CD4-positive, alpha-beta T cell treated with Interferon alpha-2 for 1 hour (primary cell): ENCODE data around the gene RHOF.
"Not testable (repeated sequence)": the region's sequence is repeated elsewhere in the genome, so short reads cannot be mapped to it uniquely, and the experiment has no call there.

Source experiments
- DNase-seq, 2 donors: peaks; one replicate each; pipeline ENCODE4 v3.0.0-alpha.2; 2020 to 2022

The RHOF gene

DNA sequence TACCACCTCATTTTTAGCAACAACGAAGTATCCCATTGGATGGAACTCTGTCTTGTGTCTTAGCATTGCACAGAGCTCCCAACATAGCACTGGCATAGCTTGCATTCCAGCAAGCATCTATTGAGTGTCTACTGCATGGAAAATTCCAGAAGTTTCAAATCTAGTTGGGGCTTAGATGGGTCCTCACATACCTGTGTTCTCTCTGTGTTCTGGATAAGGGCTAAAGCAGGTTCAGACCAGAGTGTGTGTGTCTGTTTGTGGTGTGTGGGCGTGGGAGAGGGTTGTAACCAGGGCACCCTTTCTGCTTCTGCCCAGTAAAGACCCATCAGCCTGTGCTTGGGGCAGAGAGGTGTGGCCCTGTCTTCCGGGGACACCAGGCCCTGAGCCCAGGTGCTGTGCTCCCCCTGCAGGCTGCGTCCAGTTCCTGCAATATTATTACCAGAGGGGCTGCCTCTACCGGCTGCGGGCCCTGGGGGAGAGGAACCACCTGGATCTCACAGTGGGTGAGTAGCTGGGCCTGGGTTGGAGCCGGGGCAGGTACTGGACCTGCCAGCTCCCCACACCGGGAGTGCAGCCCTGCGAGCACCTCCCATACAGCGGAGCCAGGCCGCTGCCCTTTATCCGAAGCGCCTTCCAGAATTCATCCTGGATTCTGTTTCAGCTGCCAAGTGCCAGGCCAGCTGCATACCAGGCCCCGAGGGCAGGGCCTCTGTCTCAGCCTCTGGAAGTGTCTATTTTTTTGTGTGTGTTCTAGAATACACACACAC lies 20.3 kb downstream of the RHOF start:
- peak; percentile 83 to 86 for DNase-seq

- DNase-seq = no peak
Measured at GRCh38 chr12:121770813-121771625, 22.5 kb downstream of the RHOF start.

GRCh38 chr12:121770388-121770787 lies 23.1 kb downstream of the RHOF start:
- DNase-seq = no peak

DNA sequence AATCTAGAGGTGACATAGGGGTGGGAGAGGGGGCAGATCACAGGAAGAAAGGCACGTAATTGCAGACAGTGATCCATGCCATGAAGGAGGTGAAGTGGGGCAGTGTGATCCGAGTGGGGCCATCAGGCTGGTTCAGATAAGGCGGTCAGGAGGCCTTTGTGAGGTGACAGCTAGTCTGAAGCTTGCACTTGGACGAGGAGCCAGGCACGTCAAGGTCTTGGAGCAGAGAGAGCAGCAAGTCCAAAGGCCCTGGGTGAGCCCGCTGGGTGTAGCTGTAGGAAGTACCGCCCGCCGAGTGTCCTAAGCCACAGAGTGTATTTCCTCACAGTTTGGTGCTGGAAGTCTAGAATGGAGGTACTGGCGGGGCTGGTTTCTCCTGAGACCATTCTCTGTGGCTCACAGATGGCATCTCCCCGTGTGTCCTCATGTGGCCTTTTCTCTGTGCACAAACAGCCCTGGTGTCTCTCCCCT lies 23.6 kb downstream of the RHOF start:
- no peak for DNase-seq

- DNase-seq = no peak
Measured at GRCh38 chr12:121769297-121769830, 24.1 kb downstream of the RHOF start.

GRCh38 chr12:121767525-121768016 lies 25.9 kb downstream of the RHOF start:
- DNase-seq = no peak

- no peak for DNase-seq
Measured at GRCh38 chr12:121766290-121767039, 27.0 kb downstream of the RHOF start.

GRCh38 chr12:121765573-121765972 lies 27.9 kb downstream of the RHOF start:
- DNase-seq = no peak

GRCh38 chr12:121764808-121765207 lies 28.7 kb downstream of the RHOF start:
- no peak for DNase-seq

- no peak for DNase-seq
Measured at GRCh38 chr12:121762269-121762668, 31.2 kb downstream of the RHOF start.

- DNase-seq = not testable (repeated sequence)
Measured at GRCh38 chr12:121758536-121758935, 35.0 kb downstream of the RHOF start.

GRCh38 chr12:121755591-121755990 lies 37.9 kb downstream of the RHOF start:
- DNase-seq = no peak

DNA sequence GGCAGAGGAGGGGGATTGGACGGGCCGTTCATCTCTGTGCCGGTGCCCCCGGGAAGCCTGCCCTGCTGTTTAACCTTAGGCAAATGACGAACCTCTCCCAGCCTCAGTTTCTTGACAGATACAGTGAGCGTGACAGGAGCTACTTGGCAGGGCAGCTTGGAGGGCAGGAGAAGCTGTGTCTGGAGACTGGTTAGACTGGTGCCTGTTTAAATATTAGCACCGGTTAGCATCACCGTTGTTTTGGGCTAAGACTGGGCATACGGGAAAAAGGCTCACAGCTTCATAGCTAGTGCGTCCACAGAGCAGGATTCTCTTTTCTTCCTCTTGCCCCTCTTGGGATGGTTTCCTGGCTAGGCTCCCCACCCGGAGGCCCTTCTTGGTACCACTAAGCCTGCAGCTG lies 38.7 kb downstream of the RHOF start:
- no peak for DNase-seq

DNA sequence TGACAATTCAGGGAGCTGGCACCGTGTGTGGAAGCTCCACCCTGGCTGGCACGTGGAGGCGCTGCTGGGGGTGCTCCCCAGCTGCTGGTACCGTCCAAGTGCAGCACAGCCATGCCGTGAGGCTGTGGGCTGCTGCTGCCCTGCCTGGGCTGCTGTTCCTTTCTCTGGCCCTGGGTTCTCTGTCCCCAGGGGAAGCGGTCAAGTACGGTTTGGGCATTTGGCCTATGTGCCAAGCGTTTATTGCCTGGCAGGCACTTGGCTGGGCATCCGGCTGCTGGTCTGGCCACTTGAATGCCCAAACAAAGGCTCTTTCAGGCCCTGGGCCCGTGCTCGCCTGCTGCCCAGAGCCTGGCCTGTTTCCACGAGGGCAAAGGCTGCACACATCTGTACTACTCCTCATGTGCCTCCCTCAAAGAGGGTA lies 39.6 kb downstream of the RHOF start:
- DNase-seq = no peak

- DNase-seq = no peak
Measured at GRCh38 chr12:121751749-121752351, 41.6 kb downstream of the RHOF start.

DNA sequence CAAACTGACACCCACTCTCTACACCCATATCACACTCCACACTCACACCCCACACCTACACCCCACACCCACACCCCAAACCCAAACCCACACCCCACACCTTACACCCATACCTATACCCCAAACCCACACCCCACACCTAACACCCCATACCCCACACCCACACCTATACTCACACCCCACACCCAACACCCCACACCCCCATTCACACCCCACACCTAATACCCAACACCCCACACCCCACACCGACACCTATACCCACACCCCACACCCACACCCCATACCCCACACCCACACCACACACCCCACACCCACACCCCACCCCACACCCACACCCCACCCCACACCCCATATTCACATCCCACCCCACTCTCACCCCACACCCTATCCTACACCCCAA lies 42.5 kb downstream of the RHOF start:
- DNase-seq = peak; percentile 5 to 40

- DNase-seq = peak; percentile 20 to 54
Measured at GRCh38 chr12:121750507-121750955, 43.0 kb downstream of the RHOF start.

DNA sequence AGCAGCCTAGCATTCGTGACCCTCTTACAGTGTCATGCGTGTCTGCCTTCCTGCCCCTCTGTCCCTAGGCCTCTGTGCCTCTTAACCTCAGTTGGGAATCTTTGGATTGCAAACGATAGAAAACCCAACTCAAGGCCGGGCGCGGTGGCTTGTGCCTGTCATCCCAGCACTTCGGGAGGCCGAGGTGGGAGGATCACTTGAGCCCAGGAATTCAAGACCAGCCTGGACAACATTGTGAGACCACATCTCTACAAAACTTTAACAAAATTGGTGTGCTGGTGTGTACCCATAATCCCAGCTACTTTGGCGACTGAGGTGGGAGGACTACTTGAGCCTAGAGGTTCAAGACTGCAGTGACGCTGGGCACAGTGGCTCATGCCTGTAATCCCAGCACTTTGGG lies 44.2 kb downstream of the RHOF start:
- no peak for DNase-seq

DNA sequence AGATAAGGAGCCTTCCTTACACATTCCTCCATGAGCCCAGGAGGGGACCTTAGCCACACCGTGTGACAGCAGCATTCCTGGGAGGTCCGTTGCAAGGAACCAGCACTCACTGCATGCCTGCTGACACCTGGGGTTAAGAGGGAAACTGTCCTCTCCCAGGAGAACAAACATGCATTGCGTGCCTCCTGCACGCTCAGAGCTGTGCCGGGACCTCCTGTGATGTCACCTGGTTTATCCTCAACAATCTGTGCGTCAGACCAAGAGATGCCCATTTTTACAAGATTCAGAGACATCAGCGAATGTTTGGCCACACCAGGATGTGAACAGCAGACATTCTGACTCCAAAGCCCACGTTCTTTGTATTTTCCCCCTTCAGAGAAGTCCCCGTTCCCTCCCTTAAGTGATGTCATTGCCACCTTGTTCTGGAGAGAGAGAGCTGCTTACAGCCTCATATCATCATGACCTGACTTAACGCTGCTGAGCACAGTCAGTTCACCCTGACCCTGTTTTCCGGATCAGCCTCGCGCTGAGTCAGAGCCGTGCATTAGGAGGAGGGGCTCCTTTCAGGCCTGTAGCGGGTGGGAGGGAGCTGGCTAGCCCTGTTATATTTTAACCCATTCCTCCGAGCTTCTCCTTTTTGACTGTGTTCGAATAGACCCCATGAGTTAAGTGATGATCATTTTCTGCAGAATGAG lies 44.8 kb downstream of the RHOF start:
- DNase-seq = peak in 1 of 2 donors; percentile 5

GRCh38 chr12:121748218-121748570 lies 45.3 kb downstream of the RHOF start:
- DNase-seq = no peak

DNA sequence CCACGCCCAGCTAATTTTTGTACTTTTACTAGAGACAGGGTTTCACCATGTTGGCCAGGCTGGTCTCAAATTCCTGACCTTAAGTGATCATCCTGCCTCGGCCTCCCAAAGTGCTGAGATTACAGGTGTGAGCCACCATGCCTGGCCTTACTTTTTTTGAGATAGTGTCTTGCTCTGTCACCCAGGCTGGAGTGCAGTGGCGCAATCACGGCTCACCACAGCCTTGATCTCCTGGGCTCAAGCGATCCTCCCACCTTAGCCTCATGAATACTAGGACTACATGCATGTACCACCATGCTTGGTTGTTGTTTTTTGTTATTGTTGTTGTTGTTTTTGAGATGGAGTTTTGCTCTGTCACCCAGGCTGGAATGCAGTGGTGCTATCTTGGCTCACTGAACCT lies 47.9 kb downstream of the RHOF start:
- DNase-seq = not testable (repeated sequence)

DNA sequence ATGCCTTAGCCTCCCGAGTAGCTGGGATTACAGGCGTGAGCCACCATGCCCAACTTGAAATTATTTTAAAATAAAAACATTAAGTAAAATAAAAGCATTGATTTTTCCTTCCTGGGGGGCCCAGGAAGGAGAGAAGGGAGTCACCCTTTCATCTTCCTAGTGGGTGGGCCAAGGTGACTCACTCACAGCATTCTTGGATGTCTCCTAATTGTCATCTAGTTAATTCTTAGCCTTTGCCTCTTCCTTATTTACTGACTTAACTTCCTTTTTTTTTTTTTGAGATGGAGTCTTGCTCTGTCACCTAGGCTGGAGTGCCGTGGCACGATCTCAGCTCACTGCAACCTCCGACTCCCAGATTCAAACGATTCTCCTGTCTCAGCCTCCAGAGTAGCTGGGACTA lies 51.7 kb downstream of the RHOF start:
- DNase-seq = no peak
